ENCODE results near the gene SPOCK1.

The SPOCK1 gene

GRCh38 chr5:137414112-137414755 is 84.9 kb downstream of the SPOCK1 start:
- Histone ChIP-seq H3K36me3 (ENCODE audit: low read depth) (no peaks in the 10 kb centered on the region), H3K27me3 (ENCODE audit: insufficient read depth, poor library complexity, severe bottlenecking) (peaks cover 7% of the 10 kb centered on the region), H3K4me3 (ENCODE audit: severe bottlenecking) (no peak overlapping the region), H3K4me1 (ENCODE audit: insufficient read depth, poor library complexity, severe bottlenecking) (peaks cover 16% of the 10 kb centered on the region), H3K9me3 (ENCODE audit: severe bottlenecking) (peaks cover 6% of the 10 kb centered on the region), H3K27ac (ENCODE audit: poor library complexity, severe bottlenecking) (peak overlapping the region; percentile 77)
- DNase-seq (ENCODE audit: low spot score) (no peak), ATAC-seq (ENCODE audit: low read depth) (no peak)
- no peak for TF ChIP-seq CTCF (IDR thresholded peaks at IDR 0.05; ENCODE audit: poor library complexity, severe bottlenecking)

- TF ChIP-seq CTCF (IDR thresholded peaks at IDR 0.05; ENCODE audit: poor library complexity, severe bottlenecking) = no peak
- Histone ChIP-seq H3K27ac (ENCODE audit: poor library complexity, severe bottlenecking) (no peak overlapping the region), H3K4me3 (ENCODE audit: severe bottlenecking) (no peak overlapping the region), H3K27me3 (ENCODE audit: insufficient read depth, poor library complexity, severe bottlenecking) (peaks cover 7% of the 10 kb centered on the region), H3K36me3 (ENCODE audit: low read depth) (no peaks in the 10 kb centered on the region), H3K9me3 (ENCODE audit: severe bottlenecking) (peaks cover 6% of the 10 kb centered on the region), H3K4me1 (ENCODE audit: insufficient read depth, poor library complexity, severe bottlenecking) (peaks cover 16% of the 10 kb centered on the region)
- ATAC-seq (ENCODE audit: low read depth) (no peak), DNase-seq (ENCODE audit: low spot score) (no peak)
Measured at GRCh38 chr5:137412136-137412535, 87.0 kb downstream of the SPOCK1 start.

GRCh38 chr5:137410234-137411010 is 88.7 kb downstream of the SPOCK1 start:
- peaks cover 11% of the 10 kb centered on the region for H3K4me1 ChIP-seq (ENCODE audit: insufficient read depth, poor library complexity, severe bottlenecking)
- TF ChIP-seq CTCF (IDR thresholded peaks at IDR 0.05; ENCODE audit: poor library complexity, severe bottlenecking) = no peak
- no peaks in the 10 kb centered on the region for H3K27me3 ChIP-seq (ENCODE audit: insufficient read depth, poor library complexity, severe bottlenecking)
- H3K27ac ChIP-seq (ENCODE audit: poor library complexity, severe bottlenecking) = no peak overlapping the region
- H3K4me3 ChIP-seq (ENCODE audit: severe bottlenecking) = no peak overlapping the region
- no peaks in the 10 kb centered on the region for H3K9me3 ChIP-seq (ENCODE audit: severe bottlenecking)
- H3K36me3 ChIP-seq (ENCODE audit: low read depth) = no peaks in the 10 kb centered on the region
- no peak for ATAC-seq (ENCODE audit: low read depth)
- no peak for DNase-seq (ENCODE audit: low spot score)

DNA sequence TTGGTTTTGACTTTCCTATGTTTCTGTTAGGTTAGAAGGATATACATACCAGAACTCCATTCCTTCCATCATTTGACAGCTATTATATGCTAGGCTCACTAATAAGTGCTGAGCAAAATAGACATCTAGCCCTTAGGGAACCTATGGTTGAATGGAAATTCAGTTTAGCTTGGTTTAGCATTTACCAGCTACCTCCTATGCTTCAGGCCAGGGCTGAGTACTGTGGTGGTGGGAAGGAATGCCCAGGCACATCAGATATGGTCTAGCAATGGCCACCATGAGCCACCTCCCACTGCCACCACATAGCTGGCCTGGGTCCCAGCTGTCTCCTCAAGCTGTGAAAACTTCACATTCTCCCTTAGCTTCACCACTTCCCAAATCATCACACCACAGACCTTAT is 89.4 kb downstream of the SPOCK1 start:
- no peaks in the 10 kb centered on the region for H3K36me3 ChIP-seq (ENCODE audit: low read depth)
- peaks cover 4% of the 10 kb centered on the region for H3K4me1 ChIP-seq (ENCODE audit: insufficient read depth, poor library complexity, severe bottlenecking)
- no peak overlapping the region for H3K27ac ChIP-seq (ENCODE audit: poor library complexity, severe bottlenecking)
- no peak for TF ChIP-seq CTCF (IDR thresholded peaks at IDR 0.05; ENCODE audit: poor library complexity, severe bottlenecking)
- no peaks in the 10 kb centered on the region for H3K9me3 ChIP-seq (ENCODE audit: severe bottlenecking)
- H3K27me3 ChIP-seq (ENCODE audit: insufficient read depth, poor library complexity, severe bottlenecking) = no peaks in the 10 kb centered on the region
- ATAC-seq (ENCODE audit: low read depth) = no peak
- no peak overlapping the region for H3K4me3 ChIP-seq (ENCODE audit: severe bottlenecking)
- no peak for DNase-seq (ENCODE audit: low spot score)

DNA sequence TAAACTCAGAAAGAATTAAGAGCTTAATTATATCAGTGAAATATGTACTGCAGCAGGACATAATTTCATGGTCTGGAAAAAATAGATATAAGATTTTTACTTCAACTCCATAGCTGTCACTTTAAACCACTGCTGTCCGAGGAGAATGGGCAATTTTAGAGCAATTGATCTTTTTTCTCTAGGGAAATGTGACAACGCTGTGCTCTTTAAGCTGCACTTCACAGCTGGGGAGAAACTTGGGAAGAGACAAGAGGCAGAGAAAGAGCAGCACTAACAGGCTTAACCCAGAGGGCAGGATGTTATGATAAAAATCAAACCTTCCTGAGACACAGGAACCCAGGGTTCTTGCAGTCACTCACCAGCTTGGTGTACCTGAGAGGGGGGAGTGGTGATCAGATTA is 92.0 kb downstream of the SPOCK1 start:
- Histone ChIP-seq H3K9me3 (ENCODE audit: severe bottlenecking) (no peaks in the 10 kb centered on the region), H3K27me3 (ENCODE audit: insufficient read depth, poor library complexity, severe bottlenecking) (no peaks in the 10 kb centered on the region), H3K36me3 (ENCODE audit: low read depth) (no peaks in the 10 kb centered on the region), H3K4me1 (ENCODE audit: insufficient read depth, poor library complexity, severe bottlenecking) (no peaks in the 10 kb centered on the region), H3K4me3 (ENCODE audit: severe bottlenecking) (no peak overlapping the region), H3K27ac (ENCODE audit: poor library complexity, severe bottlenecking) (no peak overlapping the region)
- DNase-seq (ENCODE audit: low spot score) (no peak), ATAC-seq (ENCODE audit: low read depth) (no peak)
- TF ChIP-seq CTCF (IDR thresholded peaks at IDR 0.05; ENCODE audit: poor library complexity, severe bottlenecking) = no peak
